Tibial nerve (tissue), 4 donors: ENCODE data around the gene TMED10.

Source experiments
- CTCF ChIP-seq, 5 experiments: fragments of 200-600 bp in 3 of 5; fragments of 450-650 bp in 2 of 5; sonication (generic) in 3 of 5; IDR thresholded peaks; one replicate each; pipeline ENCODE4 v1.5.1; 2016 to 2019; ENCODE audit warnings: antibody characterized with exemption in 5 of 5, mild to moderate bottlenecking in 3 of 5, moderate library complexity in 2 of 5
- EP300 ChIP-seq, 2 donors: sonication (generic); formaldehyde crosslinking; IDR thresholded peaks; one replicate each; pipeline ENCODE4 v1.6.1; 2017; ENCODE audit warnings: antibody characterized with exemption in 2 of 2, mild to moderate bottlenecking in 1 of 2
- POLR2A ChIP-seq, 2 donors: fragments of 450-650 bp; IDR thresholded peaks; one replicate each; pipeline ENCODE4 v1.6.1; 2017; ENCODE audit warnings: antibody characterized with exemption in 2 of 2, mild to moderate bottlenecking in 2 of 2, moderate library complexity in 2 of 2

GRCh38 chr14:75216427-75217006 lies 40.1 kb upstream of the TMED10 start:
- TF ChIP-seq CTCF (IDR thresholded peaks at IDR 0.05) (no peak), POLR2A (IDR thresholded peaks at IDR 0.05) (no peak), EP300 (IDR thresholded peaks at IDR 0.05) (no peak)
